Stomach (tissue), 4 donors: ENCODE results near the gene NAV3.

ENCODE experiments used
- POLR2A ChIP-seq, 4 donors: fragments of 450-650 bp; IDR thresholded peaks; one replicate each; pipeline ENCODE4 v1.6.1; 2016; ENCODE audit warnings: antibody characterized with exemption in 4 of 4, control low read depth in 2 of 4, mild to moderate bottlenecking in 1 of 4, moderate library complexity in 1 of 4
- TF ChIP-seq, protein P1 (sequence below), 7 experiments: fragments of 450-650 bp in 4 of 7; fragments of 200-600 bp in 3 of 7; sonication (generic) in 3 of 7; IDR thresholded peaks; one replicate each; pipeline ENCODE4 v1.5.1; 2016 to 2019; ENCODE audit warnings: antibody characterized with exemption in 7 of 7, control low read depth in 2 of 7, mild to moderate bottlenecking in 1 of 7

DNA sequence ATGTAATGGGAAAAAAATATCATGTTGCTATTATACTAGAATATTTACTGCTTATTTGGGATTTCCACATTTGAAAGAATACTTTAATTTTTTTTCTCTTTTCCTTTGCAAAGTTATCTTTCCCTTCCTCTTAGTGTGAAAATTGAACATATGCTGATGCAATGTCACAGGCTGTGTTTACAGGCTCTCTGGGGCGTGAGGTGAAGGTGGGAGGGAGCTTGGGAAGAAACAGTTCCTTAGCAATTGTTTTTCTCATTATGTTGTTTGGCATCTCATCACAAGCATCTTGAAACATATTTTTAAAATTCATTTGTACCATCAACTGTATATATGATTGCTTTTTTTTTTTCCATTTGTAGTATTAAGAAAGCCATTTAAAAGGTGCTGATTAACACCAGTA lies 47.9 kb upstream of the NAV3 start:
- no peak for TF ChIP-seq POLR2A (IDR thresholded peaks at IDR 0.05)
- TF ChIP-seq, protein P1, sequence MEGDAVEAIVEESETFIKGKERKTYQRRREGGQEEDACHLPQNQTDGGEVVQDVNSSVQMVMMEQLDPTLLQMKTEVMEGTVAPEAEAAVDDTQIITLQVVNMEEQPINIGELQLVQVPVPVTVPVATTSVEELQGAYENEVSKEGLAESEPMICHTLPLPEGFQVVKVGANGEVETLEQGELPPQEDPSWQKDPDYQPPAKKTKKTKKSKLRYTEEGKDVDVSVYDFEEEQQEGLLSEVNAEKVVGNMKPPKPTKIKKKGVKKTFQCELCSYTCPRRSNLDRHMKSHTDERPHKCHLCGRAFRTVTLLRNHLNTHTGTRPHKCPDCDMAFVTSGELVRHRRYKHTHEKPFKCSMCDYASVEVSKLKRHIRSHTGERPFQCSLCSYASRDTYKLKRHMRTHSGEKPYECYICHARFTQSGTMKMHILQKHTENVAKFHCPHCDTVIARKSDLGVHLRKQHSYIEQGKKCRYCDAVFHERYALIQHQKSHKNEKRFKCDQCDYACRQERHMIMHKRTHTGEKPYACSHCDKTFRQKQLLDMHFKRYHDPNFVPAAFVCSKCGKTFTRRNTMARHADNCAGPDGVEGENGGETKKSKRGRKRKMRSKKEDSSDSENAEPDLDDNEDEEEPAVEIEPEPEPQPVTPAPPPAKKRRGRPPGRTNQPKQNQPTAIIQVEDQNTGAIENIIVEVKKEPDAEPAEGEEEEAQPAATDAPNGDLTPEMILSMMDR (IDR thresholded peaks at IDR 0.05): no peak
